ENCODE data around the gene C1QC. TPM values are rescaled to one million over a fixed set of nuclear protein-coding genes. Genes with fewer than 3 reads are reported as not detected.
"Not testable (repeated sequence)": the region's sequence is repeated elsewhere in the genome, so short reads cannot be mapped to it uniquely, and the experiment has no call there.

Gene C1QC
- total RNA-seq, 4 donors from 2014 or later = 224 to 461 (median 398) TPM

- no peak for ATAC-seq (ENCODE audit: low FRiP score)
- no peak for TF ChIP-seq CTCF (IDR thresholded peaks at IDR 0.05)
Observed at GRCh38 chr1:22665752-22666151, 22.3 kb downstream of the C1QC start.

DNA sequence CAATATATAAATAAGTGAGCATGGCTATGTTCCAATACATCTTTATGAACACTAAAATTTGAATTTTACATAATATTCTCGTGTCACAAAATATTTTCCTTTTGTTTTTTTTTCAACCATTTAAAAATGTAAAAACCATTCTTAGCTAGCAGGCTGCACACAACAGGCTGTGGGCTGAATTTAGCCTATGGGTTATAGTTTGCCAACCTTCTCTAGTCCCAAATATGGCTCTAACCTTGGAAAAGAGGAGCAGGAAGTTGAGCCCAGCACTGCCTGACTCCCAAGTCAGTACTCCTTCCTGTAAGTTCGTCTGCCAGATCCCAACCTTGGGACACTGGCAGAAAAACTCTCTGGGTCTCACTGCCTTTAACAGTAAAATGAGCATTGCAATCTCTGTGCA lies 23.0 kb downstream of the C1QC start:
- no peak for TF ChIP-seq CTCF (IDR thresholded peaks at IDR 0.05)
- no peak for ATAC-seq (ENCODE audit: low FRiP score)
- DNase-seq (ENCODE audit: low spot score) = no peak

More at GRCh38 chr1:22665752-22666151, 22.3 kb downstream of the C1QC start:
- no peak for DNase-seq (ENCODE audit: low spot score)

DNA sequence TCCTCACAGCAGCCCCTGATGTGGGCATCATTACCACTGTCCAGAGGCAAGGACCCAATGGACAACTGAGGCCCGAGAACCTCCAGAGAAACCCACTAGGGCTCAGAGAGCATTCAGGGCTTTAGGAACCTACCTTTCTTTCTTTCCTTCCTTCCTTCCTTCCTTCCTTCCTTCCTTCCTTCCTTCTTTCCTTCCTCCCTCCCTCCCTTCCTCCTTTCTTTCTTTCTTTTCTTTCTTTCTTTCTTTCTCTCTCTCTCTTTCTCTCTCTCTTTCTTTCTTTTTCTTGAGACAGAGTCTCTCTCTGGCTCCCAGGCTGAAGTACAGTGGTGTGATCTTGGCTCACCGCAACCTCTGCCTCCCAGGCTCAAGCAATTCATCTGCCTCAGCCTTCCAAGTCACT lies 25.4 kb downstream of the C1QC start:
- ATAC-seq (ENCODE audit: low FRiP score); DNase-seq (ENCODE audit: low spot score): not testable (repeated sequence)

- ATAC-seq (ENCODE audit: low FRiP score) (no peak), DNase-seq (ENCODE audit: low spot score) (no peak)
- TF ChIP-seq CTCF (IDR thresholded peaks at IDR 0.05) = no peak
Observed at GRCh38 chr1:22670352-22670975, 27.0 kb downstream of the C1QC start.

- ATAC-seq (ENCODE audit: low FRiP score) (no peak), DNase-seq (ENCODE audit: low spot score) (no peak)
- TF ChIP-seq CTCF (IDR thresholded peaks at IDR 0.05) = no peak
Observed at GRCh38 chr1:22671999-22672398, 28.6 kb downstream of the C1QC start.

DNA sequence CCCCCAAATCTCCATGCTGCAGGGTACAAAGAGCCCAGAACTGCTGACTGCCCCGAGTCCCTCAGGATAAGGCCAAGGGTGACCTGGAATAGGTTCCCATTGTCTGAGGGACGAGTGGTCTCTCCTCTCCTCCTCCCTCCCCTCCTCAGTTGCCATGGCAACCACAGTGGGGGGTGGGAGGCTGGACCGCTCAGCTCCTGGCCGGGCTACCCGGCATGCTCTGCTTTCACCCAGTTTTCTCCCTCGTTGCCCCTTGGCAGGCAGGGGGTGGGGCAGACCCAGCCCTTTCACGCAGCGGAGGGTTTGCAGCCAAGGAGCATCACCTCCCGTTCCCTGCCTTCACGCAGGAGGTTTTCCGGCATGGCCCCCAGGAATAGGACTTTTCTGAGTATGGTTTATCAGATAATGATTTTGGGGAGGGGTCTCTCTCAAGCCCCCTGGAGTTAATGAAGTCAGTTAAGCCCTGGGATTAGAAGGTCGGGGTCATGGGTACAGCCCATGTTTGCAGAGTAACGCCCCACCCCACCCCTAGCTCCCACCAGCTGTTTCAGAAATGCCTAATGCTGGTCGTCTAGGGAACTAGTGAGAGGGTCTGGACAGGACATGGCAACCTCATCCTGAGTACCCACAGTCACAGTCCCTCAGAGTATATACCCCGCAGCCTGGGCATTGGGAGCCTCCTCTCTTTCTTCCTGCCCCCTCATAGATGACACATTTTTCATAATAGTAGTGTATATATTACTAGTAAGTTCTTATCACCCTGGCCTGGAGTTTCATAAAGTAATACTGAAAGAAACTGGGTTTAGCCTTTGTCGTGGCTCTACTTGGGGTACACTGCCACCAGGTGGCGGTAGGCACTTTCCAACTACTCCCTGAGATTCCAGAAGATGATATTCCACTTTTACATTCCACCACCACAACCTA lies 30.3 kb downstream of the C1QC start:
- no peak for TF ChIP-seq CTCF (IDR thresholded peaks at IDR 0.05)
- DNase-seq (ENCODE audit: low spot score) = peak; percentile 61
- no peak for ATAC-seq (ENCODE audit: low FRiP score)

GRCh38 chr1:22674410-22674749 lies 30.9 kb downstream of the C1QC start:
- no peak for TF ChIP-seq CTCF (IDR thresholded peaks at IDR 0.05)
- DNase-seq (ENCODE audit: low spot score) (no peak), ATAC-seq (ENCODE audit: low FRiP score) (no peak)

DNA sequence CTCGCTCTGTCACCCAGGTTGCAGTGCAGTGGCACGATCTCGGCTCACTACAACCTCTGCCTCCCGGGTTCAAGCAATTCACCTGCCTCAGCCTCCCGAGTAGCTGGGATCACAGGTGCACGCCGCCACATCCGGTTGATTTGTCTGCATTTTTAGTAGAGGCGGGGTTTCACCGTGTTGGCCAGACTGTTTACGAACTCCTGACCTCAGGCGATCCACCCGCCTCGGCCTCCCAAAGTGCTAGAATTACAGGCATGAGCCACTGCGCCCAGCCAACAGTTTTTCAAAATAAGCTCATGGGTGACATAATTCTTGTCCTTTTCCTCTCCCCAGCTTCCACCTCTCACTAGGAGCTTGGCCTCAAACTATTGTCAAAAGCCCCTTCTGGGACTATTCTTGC lies 32.7 kb downstream of the C1QC start:
- ATAC-seq (ENCODE audit: low FRiP score); DNase-seq (ENCODE audit: low spot score): not testable (repeated sequence)

All from omental fat pad (tissue), 4 donors.